HepG2 (cell line): Measurements from ENCODE around the gene ANKRD11. TPM values are rescaled to one million over a fixed set of nuclear protein-coding genes. Genes with fewer than 3 reads are reported as not detected.

Experiments
- ATF7 ChIP-seq, 2 experiments: fragments of 450-650 bp in 1 of 2; sonication (generic) in 1 of 2; formaldehyde crosslinking in 1 of 2; IDR thresholded peaks; 2 replicates each; pipeline versions ENCODE4 v1.4.0 to v1.6.1; 2016 to 2020; ENCODE audit warnings: antibody characterized with exemption in 1 of 2, mild to moderate bottlenecking in 1 of 2, missing genetic modification reagents in 1 of 2
- CTCF ChIP-seq: sonication (generic); formaldehyde crosslinking; IDR thresholded peaks from 2 replicates; pipeline ENCODE4 v1.5.0; 2020; ENCODE audit warnings: mild to moderate bottlenecking, missing genetic modification reagents, moderate library complexity
- GABPA ChIP-seq, 2 experiments: IDR thresholded peaks; 2 replicates each; pipeline ENCODE4 v1.6.1; 2011 to 2016; ENCODE audit warnings: low read depth in 2 of 2, low read length in 1 of 2, missing biosample characterization in 1 of 2, missing genetic modification characterization in 1 of 2
- GATAD2A ChIP-seq: IDR thresholded peaks from 2 replicates; pipeline ENCODE4 v1.6.1; 2016
- NFYC ChIP-seq: IDR thresholded peaks from 2 replicates; pipeline ENCODE4 v1.6.1; 2016; ENCODE audit warnings: missing genetic modification reagents, missing compliant biosample characterization
- PRDM4 ChIP-seq: sonication (generic); formaldehyde crosslinking; IDR thresholded peaks from 2 replicates; pipeline ENCODE4 v1.9.0; 2021; ENCODE audit warnings: missing genetic modification reagents, borderline replicate concordance
- SMYD3 ChIP-seq: sonication (generic); formaldehyde crosslinking; IDR thresholded peaks from 2 replicates; pipeline ENCODE4 v1.8.1; 2023; ENCODE audit warnings: mild to moderate bottlenecking, missing genetic modification reagents
- THAP7 ChIP-seq: sonication (generic); formaldehyde crosslinking; IDR thresholded peaks from 2 replicates; pipeline ENCODE4 v1.8.1; 2023; ENCODE audit warnings: mild to moderate bottlenecking, missing genetic modification reagents
- YY1 ChIP-seq: IDR thresholded peaks from 2 replicates; pipeline ENCODE4 v1.6.1; 2011; ENCODE audit warnings: low read length, low read depth, moderate library complexity, mild to moderate bottlenecking; ENCODE audit not compliant: insufficient read depth, insufficient replicate concordance
- ZBTB10 ChIP-seq: sonication (generic); formaldehyde crosslinking; IDR thresholded peaks from 2 replicates; pipeline ENCODE4 v1.4.0; 2020; ENCODE audit warnings: missing genetic modification reagents, borderline replicate concordance
- ZNF205 ChIP-seq: IDR thresholded peaks from 2 replicates; pipeline ENCODE4 v1.6.1; 2018; ENCODE audit warnings: missing biosample characterization, missing genetic modification reagents
- ZNF446 ChIP-seq: sonication (generic); formaldehyde crosslinking; IDR thresholded peaks from 2 replicates; pipeline ENCODE4 v1.5.0; 2020; ENCODE audit warnings: mild to moderate bottlenecking, missing genetic modification reagents
- ZNF652 ChIP-seq: IDR thresholded peaks from 2 replicates; pipeline ENCODE4 v1.6.1; 2016; ENCODE audit warnings: low read depth, borderline replicate concordance
- ZNF687 ChIP-seq: sonication (generic); formaldehyde crosslinking; IDR thresholded peaks from 2 replicates; pipeline ENCODE4 v1.5.1; 2020; ENCODE audit warnings: mild to moderate bottlenecking, missing genetic modification reagents, moderate library complexity
- ZNF766 ChIP-seq: sonication (generic); formaldehyde crosslinking; IDR thresholded peaks from 2 replicates; pipeline ENCODE4 v1.5.0; 2020; ENCODE audit warnings: missing genetic modification reagents, borderline replicate concordance
- polyA plus RNA-seq, 8 experiments: library from polyadenylated mRNA; depleted of rRNA in 3 of 8; stranded (reverse) in 7 of 8; unstranded in 1 of 8; fragments of >200 nt; fragmentation: Illumina TruSeq in 4 of 8; extraction: Trizol in 4 of 8; gene quantifications; 2 replicates each; pipeline versions ENCODE4 v1.2.1 to v1.2.3, GENCODE V29; 2011 to 2016; ENCODE audit warnings: low read depth in 4 of 8, missing spikeins in 1 of 8, mixed read lengths in 1 of 8; ENCODE audit not compliant: insufficient read depth in 1 of 8
- total RNA-seq, 5 experiments: library from RNA; depleted of rRNA; stranded (reverse); fragments of >200 nt; fragmentation: Illumina TruSeq; extraction: Trizol; gene quantifications; 2 replicates each; pipeline ENCODE4 v1.2.3, GENCODE V29; 2016; ENCODE audit warnings: low read depth in 1 of 5

ANKRD11 gene
- total and polyA plus RNA-seq, 2 of the 13 experiments (the other 11 are each of a cell fraction or from before 2014, with no cell fraction given), result 21.4 to 38.4 TPM

- TF ChIP-seq ZNF205 (no peak), GATAD2A (peak; percentile 47), ZNF766 (no peak), ZBTB10 (no peak), NFYC (CRISPR knock-in tag) (no peak), GABPA (IDR thresholded peaks at IDR 0.05; ENCODE audit: low read depth, low read length) (no peak; the same call in 1 of the 2 replicates), GABPA (CRISPR knock-in tag; IDR thresholded peaks at IDR 0.05; ENCODE audit: low read depth) (peak; percentile 58), SMYD3 (CRISPR knock-in tag) (no peak), ATF7 (IDR thresholded peaks at IDR 0.05) (no peak), ATF7 (CRISPR knock-in tag; IDR thresholded peaks at IDR 0.05) (no peak), ZNF652 (CRISPR knock-in tag) (no peak), ZNF687 (CRISPR knock-in tag) (peak; percentile 50; the same call in 1 of the 2 replicates), CTCF (CRISPR knock-in tag) (peak; percentile 91), THAP7 (CRISPR knock-in tag) (no peak), YY1 (peak; percentile 70), ZNF446 (CRISPR knock-in tag) (no peak), PRDM4 (no peak)
Measured at GRCh38 chr16:89289428-89290395, 200.6 kb downstream of the ANKRD11 start (continued).
